K562 (cell line): ENCODE data around the gene ARRDC5. TPM values are rescaled to one million over a fixed set of nuclear protein-coding genes. Genes with fewer than 3 reads are reported as not detected.

Experiments used
- ARID3B ChIP-seq: fragments of 250-450 bp; sonication (Bioruptor Pico); IDR thresholded peaks from 2 replicates; pipeline ENCODE4 v1.4.0; 2020; ENCODE audit warnings: borderline replicate concordance
- ATF7 ChIP-seq: fragments of 450-650 bp; IDR thresholded peaks from 2 replicates; pipeline ENCODE4 v1.7.1; 2014; ENCODE audit warnings: mild to moderate bottlenecking, moderate library complexity
- CHD2 ChIP-seq: IDR thresholded peaks from 2 replicates; pipeline ENCODE4 v1.6.1; 2011; ENCODE audit warnings: low read depth, low read length
- CXXC5 ChIP-seq: fragments of 250-450 bp; sonication (Bioruptor Pico); IDR thresholded peaks from 2 replicates; pipeline ENCODE4 v1.8.0; 2022; ENCODE audit warnings: inconsistent platforms, mild to moderate bottlenecking, moderate library complexity
- E2F1 ChIP-seq: sonication (generic); formaldehyde crosslinking; IDR thresholded peaks from 2 replicates; pipeline ENCODE4 v1.8.1; 2023; ENCODE audit warnings: mild to moderate bottlenecking, missing genetic modification reagents, moderate library complexity
- ELF2 ChIP-seq: fragments of 250-450 bp; sonication (Bioruptor Pico); IDR thresholded peaks from 2 replicates; pipeline ENCODE4 v1.5.0; 2021; ENCODE audit warnings: mild to moderate bottlenecking
- FOS ChIP-seq: IDR thresholded peaks from 3 replicates; pipeline ENCODE4 v1.6.1; 2011; ENCODE audit not compliant: insufficient read length; ENCODE audit errors: extremely low read depth
- JUND ChIP-seq, 2 experiments: IDR thresholded peaks; 2 replicates in 1 of 2; 3 replicates in 1 of 2; pipeline ENCODE4 v1.6.1; 2011; ENCODE audit warnings: borderline replicate concordance in 2 of 2, low read depth in 2 of 2, low read length in 2 of 2, improper control_type of control experiment in 1 of 2, missing biosample characterization in 1 of 2, missing genetic modification characterization in 1 of 2, missing genetic modification reagents in 1 of 2
- KDM5B ChIP-seq: fragments of 200-600 bp; sonication (generic); IDR thresholded peaks from 2 replicates; pipeline ENCODE4 v1.6.1; 2012; ENCODE audit warnings: low read depth, mild to moderate bottlenecking, moderate library complexity, low read length, control low read depth, inconsistent platforms; ENCODE audit not compliant: insufficient replicate concordance
- MNT ChIP-seq, 2 experiments: fragments of 450-650 bp; conservative IDR thresholded peaks; 2 replicates each; pipeline ENCODE4 v1.6.1; 2017; ENCODE audit warnings: mild to moderate bottlenecking in 2 of 2, moderate library complexity in 2 of 2
- NCOA1 ChIP-seq: fragments of 450-650 bp; IDR thresholded peaks from 2 replicates; pipeline ENCODE4 v1.6.1; 2016; ENCODE audit warnings: low read depth
- NFE2L1 ChIP-seq: fragments of 450-650 bp; IDR thresholded peaks from 2 replicates; pipeline ENCODE4 v1.6.1; 2016; ENCODE audit warnings: missing genetic modification characterization, low read depth, mild to moderate bottlenecking, missing compliant biosample characterization, moderate library complexity, borderline replicate concordance
- NKRF ChIP-seq: fragments of 450-650 bp; IDR thresholded peaks from 2 replicates; pipeline ENCODE4 v1.6.1; 2016; ENCODE audit warnings: borderline replicate concordance
- POLR2G ChIP-seq: fragments of 200-400 bp; formaldehyde crosslinking; IDR thresholded peaks from 2 replicates; pipeline ENCODE4 v1.6.1; 2017; ENCODE audit warnings: low read depth, mild to moderate bottlenecking, antibody characterized with exemption, low read length, moderate library complexity
- RCOR1 ChIP-seq, 2 experiments: IDR thresholded peaks; 2 replicates each; pipeline ENCODE4 v1.6.1; 2012; ENCODE audit warnings: low read depth in 2 of 2, low read length in 2 of 2, borderline replicate concordance in 1 of 2, improper control_type of control experiment in 1 of 2
- TEAD1 ChIP-seq, 2 experiments: fragments of 450-650 bp in 1 of 2; sonication (generic) in 1 of 2; formaldehyde crosslinking; IDR thresholded peaks; 2 replicates each; pipeline versions ENCODE4 v1.4.0 to v1.8.0; 2020 to 2022; ENCODE audit warnings: mild to moderate bottlenecking in 2 of 2, missing genetic modification reagents in 1 of 2
- ZBTB34 ChIP-seq: fragments of 250-450 bp; sonication (Bioruptor Pico); IDR thresholded peaks from 2 replicates; pipeline ENCODE4 v1.8.0; 2021; ENCODE audit warnings: mild to moderate bottlenecking, moderate library complexity
- ZNF263 ChIP-seq: sonication (generic); formaldehyde crosslinking; IDR thresholded peaks from 2 replicates; pipeline ENCODE4 v1.8.0; 2022; ENCODE audit warnings: mild to moderate bottlenecking, missing genetic modification reagents, borderline replicate concordance
- polyA plus RNA-seq, 8 experiments: library from polyadenylated mRNA; depleted of rRNA in 4 of 8; stranded (reverse) in 5 of 8; unstranded in 3 of 8; fragments of >200 nt; fragmentation: Nextera tagmentation in 2 of 8; fragmentation: Illumina TruSeq in 1 of 8; extraction: Ambion mirVana in 2 of 8; extraction: Trizol in 1 of 8; gene quantifications; 2 replicates each; pipeline versions ENCODE4 v1.2.1 to v1.2.3, GENCODE V29; 2011 to 2014; ENCODE audit warnings: inconsistent platforms in 1 of 8, missing spikeins in 1 of 8
- total RNA-seq, 7 experiments: library from RNA; depleted of rRNA in 6 of 7; stranded (reverse); fragments of >200 nt in 6 of 7; fragmentation: Illumina TruSeq in 2 of 7; extraction: Trizol in 2 of 7; gene quantifications; 2 replicates each; pipeline versions ENCODE4 v1.2.1 to v1.2.3, GENCODE V29; 2011 to 2021; ENCODE audit warnings: low replicate concordance in 1 of 7

Gene ARRDC5
- total and polyA plus RNA-seq, 9 of the 15 experiments (the other 6 are each of a cell fraction or from before 2014, with no cell fraction given) = not detected

DNA sequence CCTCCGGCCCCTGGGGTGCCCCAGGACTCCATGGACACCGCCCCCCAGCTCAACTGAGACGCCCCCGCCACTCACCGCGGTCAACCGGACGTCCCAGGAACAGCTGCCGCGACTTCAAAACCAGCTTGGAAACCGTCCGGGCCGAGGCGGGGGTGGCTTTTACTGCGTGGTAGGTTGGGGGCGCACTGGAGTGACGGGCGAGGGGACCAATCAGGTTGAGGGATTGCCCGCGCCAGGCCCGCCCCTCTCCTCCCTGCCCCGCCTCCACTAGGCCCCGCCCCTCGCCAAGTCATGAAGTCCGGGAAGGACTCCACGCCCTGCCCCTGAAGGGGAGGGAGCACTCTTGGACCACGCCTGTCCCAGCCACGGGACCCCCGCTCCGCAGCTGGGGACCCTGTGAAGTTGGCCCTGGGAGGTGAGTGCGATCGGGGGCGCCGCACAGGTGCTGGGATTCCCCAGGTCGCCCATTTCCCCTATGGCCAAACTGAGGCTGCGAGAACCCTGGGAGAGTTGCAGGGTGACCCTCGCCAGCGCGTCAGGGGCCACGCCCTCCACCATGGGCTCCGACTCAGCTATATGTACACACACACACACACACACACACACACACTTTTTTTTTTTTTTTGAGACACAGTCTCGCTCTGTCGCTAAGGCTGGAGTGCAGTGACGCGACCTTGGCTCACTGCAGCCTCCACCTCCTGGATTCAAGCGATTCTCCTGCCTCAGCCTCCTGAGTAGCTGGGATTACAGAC, 35.0 kb downstream of the ARRDC5 start, which contains the start of gene PLIN3 (continued):
- TF ChIP-seq ZBTB34 (CRISPR knock-in tag) = no peak
- peak; percentile 88 for TF ChIP-seq ZNF263 (CRISPR knock-in tag)
- peak; percentile 81 for TF ChIP-seq POLR2G
- TF ChIP-seq KDM5B = peak; percentile 66
- no peak for TF ChIP-seq E2F1 (CRISPR knock-in tag)
- peak; percentile 65 for TF ChIP-seq CHD2
- TF ChIP-seq CXXC5 (CRISPR knock-in tag) = peak; percentile 83
- no peak for TF ChIP-seq ELF2 (CRISPR knock-in tag)
- no peak for TF ChIP-seq JUND (IDR thresholded peaks at IDR 0.05; ENCODE audit: borderline replicate concordance, low read depth, low read length)
- peak; percentile 54; the same call in 1 of the 3 replicates for TF ChIP-seq JUND (tag; IDR thresholded peaks at IDR 0.05; ENCODE audit: borderline replicate concordance, low read depth, low read length)
- TF ChIP-seq RCOR1 (IDR thresholded peaks at IDR 0.05; ENCODE audit: borderline replicate concordance in 1 of 2, low read depth in 2 of 2, low read length in 2 of 2) = peak; percentile 23 to 78; a peak in 3 of 4 replicates
- TF ChIP-seq FOS = peak; percentile 80
- no peak for TF ChIP-seq ARID3B (CRISPR knock-in tag)
- no peak for TF ChIP-seq NFE2L1
- peak; percentile 76 to 91 for TF ChIP-seq MNT (conservative IDR thresholded peaks at IDR 0.05)
- peak; percentile 70 for TF ChIP-seq NCOA1
- peak; percentile 84; the same call in 1 of the 2 replicates for TF ChIP-seq NKRF
- TF ChIP-seq TEAD1 (CRISPR knock-in tag; IDR thresholded peaks at IDR 0.05) = no peak
- TF ChIP-seq ATF7 = peak; percentile 79; the same call in 1 of the 2 replicates
